Measurements from ENCODE around the gene BCAT1.

BCAT1 gene

DNA sequence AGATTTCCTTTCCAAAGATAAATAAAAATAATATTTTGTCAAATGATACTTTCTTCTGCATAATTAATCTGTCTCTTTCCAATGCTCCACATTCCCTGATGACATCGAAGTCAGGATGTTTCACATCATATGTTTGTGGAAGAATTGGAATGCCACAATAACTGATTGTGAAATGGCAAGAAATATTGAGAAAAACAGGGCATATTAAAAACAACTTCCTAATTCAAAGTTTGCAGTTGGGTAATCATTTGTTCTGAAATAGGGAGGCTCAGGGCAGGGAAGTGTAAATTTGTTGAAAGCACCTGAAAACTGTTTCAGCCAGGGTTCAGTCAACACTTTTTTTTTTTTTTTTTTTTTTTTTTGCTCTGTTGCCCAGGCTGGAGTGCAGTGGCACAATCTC, 50.7 kb downstream of the BCAT1 start:
- no peak overlapping the region for H3K27ac ChIP-seq (ENCODE audit: low read length, poor library complexity, severe bottlenecking)
- H3K4me1 ChIP-seq (ENCODE audit: control insufficient read depth, insufficient read depth, low read depth, low read length): peaks cover 8% of the 10 kb centered on the region
- no peak overlapping the region for H2BK12ac ChIP-seq (ENCODE audit: low read length in 2 of 2)
- no peak overlapping the region for H3K9ac ChIP-seq (ENCODE audit: low read length)
- H2BK5ac ChIP-seq (ENCODE audit: low read depth, low read length, poor library complexity, severe bottlenecking): no peak overlapping the region
- no peak overlapping the region for H3K18ac ChIP-seq (ENCODE audit: low read depth in 1 of 2, low read length in 2 of 2)
- no peak overlapping the region for H3K4ac ChIP-seq (ENCODE audit: low read depth in 1 of 2, low read length in 2 of 2)
- WGBS: no CpG with 5 or more reads among the region's 1 CpG
- H3K23ac ChIP-seq (ENCODE audit: low read length in 2 of 2): no peak overlapping the region
- no peak overlapping the region for H3K4me2 ChIP-seq (ENCODE audit: low read length, poor library complexity, severe bottlenecking)
- H3K36me3 ChIP-seq (ENCODE audit: control insufficient read depth in 1 of 2, insufficient read depth in 2 of 2, low read depth in 1 of 2, low read length in 2 of 2): peaks cover 0 to 7% of the 10 kb centered on the region in 2 experiments
- no peak overlapping the region for H2AFZ ChIP-seq (ENCODE audit: low read depth, low read length)
- no peaks in the 10 kb centered on the region for H3K9me3 ChIP-seq (ENCODE audit: control insufficient read depth, low read length)
- H4K8ac ChIP-seq (ENCODE audit: low read length): no peak overlapping the region
- H2BK15ac ChIP-seq (ENCODE audit: low read depth, poor library complexity, severe bottlenecking): no peak overlapping the region
- no peak overlapping the region for H4K91ac ChIP-seq (ENCODE audit: low read length)
- H3K14ac ChIP-seq (ENCODE audit: low read length in 2 of 2): no peak overlapping the region
- DNase-seq: no peak
- H3K27me3 ChIP-seq (ENCODE audit: control insufficient read depth in 1 of 2, insufficient read depth in 1 of 2, low read length in 2 of 2): no peaks in the 10 kb centered on the region
- peaks cover 23% of the 10 kb centered on the region for H3K79me1 ChIP-seq (replicated peaks; ENCODE audit: low read length, poor library complexity, severe bottlenecking)
- H2BK120ac ChIP-seq (ENCODE audit: low read depth, low read length): no peak overlapping the region
- H3K4me3 ChIP-seq (ENCODE audit: insufficient read depth in 1 of 2, low read depth in 1 of 2, low read length in 2 of 2): no peak overlapping the region
- no peak overlapping the region for H2AK5ac ChIP-seq (ENCODE audit: low read length, severe bottlenecking)

DNA sequence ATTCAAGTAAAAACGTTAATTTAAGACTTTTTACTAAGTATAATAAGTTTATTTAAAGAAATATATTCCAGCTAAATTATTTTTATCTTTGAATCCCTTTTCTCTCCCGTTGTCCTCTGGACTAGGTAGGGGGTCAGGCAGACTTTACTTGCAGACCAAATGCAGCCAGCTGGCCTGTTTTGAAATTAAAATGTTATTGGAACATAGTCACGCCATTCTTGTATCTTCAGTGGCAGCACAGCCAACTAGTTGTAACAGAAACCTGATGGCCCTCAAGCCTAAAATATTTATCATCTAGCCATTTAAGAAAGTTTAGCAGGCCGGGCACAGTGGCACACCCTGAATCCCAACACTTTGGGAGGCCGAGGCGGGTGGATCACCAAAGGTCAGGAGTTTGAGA, 52.7 kb downstream of the BCAT1 start:
- H3K27ac ChIP-seq (ENCODE audit: low read length, poor library complexity, severe bottlenecking): no peak overlapping the region
- no peak overlapping the region for H2BK120ac ChIP-seq (ENCODE audit: low read depth, low read length)
- no peak overlapping the region for H3K23ac ChIP-seq (ENCODE audit: low read length in 2 of 2)
- H3K9ac ChIP-seq (ENCODE audit: low read length): peak overlapping the region; percentile 33
- H3K79me1 ChIP-seq (replicated peaks; ENCODE audit: low read length, poor library complexity, severe bottlenecking): peaks cover 10% of the 10 kb centered on the region
- H3K18ac ChIP-seq (ENCODE audit: low read depth in 1 of 2, low read length in 2 of 2): no peak overlapping the region
- no peaks in the 10 kb centered on the region for H3K4me1 ChIP-seq (ENCODE audit: control insufficient read depth, insufficient read depth, low read depth, low read length)
- H2AK5ac ChIP-seq (ENCODE audit: low read length, severe bottlenecking): no peak overlapping the region
- no peak overlapping the region for H2BK5ac ChIP-seq (ENCODE audit: low read depth, low read length, poor library complexity, severe bottlenecking)
- H3K4me2 ChIP-seq (ENCODE audit: low read length, poor library complexity, severe bottlenecking): no peak overlapping the region
- no peak overlapping the region for H2BK15ac ChIP-seq (ENCODE audit: low read depth, poor library complexity, severe bottlenecking)
- no peaks in the 10 kb centered on the region for H3K27me3 ChIP-seq (ENCODE audit: control insufficient read depth in 1 of 2, insufficient read depth in 1 of 2, low read length in 2 of 2)
- peaks cover under 1 to 4% of the 10 kb centered on the region in 2 experiments for H3K36me3 ChIP-seq (ENCODE audit: control insufficient read depth in 1 of 2, insufficient read depth in 2 of 2, low read depth in 1 of 2, low read length in 2 of 2)
- H3K14ac ChIP-seq (ENCODE audit: low read length in 2 of 2): no peak overlapping the region
- H4K91ac ChIP-seq (ENCODE audit: low read length): no peak overlapping the region
- no peak overlapping the region for H2AFZ ChIP-seq (ENCODE audit: low read depth, low read length)
- H3K9me3 ChIP-seq (ENCODE audit: control insufficient read depth, low read length): no peaks in the 10 kb centered on the region
- no peak for DNase-seq
- no peak overlapping the region for H2BK12ac ChIP-seq (ENCODE audit: low read length in 2 of 2)
- no peak overlapping the region for H4K8ac ChIP-seq (ENCODE audit: low read length)
- no peak overlapping the region for H3K4me3 ChIP-seq (ENCODE audit: insufficient read depth in 1 of 2, low read depth in 1 of 2, low read length in 2 of 2)
- H3K4ac ChIP-seq (ENCODE audit: low read depth in 1 of 2, low read length in 2 of 2): no peak overlapping the region
- 97% methylated on average over 5 of the region's 6 CpGs for WGBS

DNA sequence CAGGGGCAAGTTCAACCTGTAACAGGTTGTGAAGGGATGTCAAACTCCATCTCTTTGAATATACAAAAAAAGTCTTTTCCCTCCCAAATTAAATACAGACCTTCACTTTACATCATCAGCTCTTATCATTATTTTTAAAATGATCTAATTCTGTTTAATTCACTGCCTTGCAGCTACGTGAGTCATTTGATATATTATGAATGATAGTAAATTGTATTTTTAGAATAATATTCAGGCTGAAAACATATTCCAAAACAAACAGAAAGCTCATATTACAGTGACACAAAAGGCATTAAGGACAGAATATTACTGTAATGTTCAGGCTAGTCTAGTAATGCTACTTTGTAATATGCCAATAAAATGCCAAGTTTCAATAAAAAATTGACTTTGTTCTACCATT, 53.3 kb downstream of the BCAT1 start:
- Histone ChIP-seq H2AFZ (ENCODE audit: low read depth, low read length) (no peak overlapping the region), H3K9me3 (ENCODE audit: control insufficient read depth, low read length) (no peaks in the 10 kb centered on the region), H2AK5ac (ENCODE audit: low read length, severe bottlenecking) (no peak overlapping the region), H2BK12ac (ENCODE audit: low read length in 2 of 2) (no peak overlapping the region), H3K4me2 (ENCODE audit: low read length, poor library complexity, severe bottlenecking) (no peak overlapping the region), H3K4me1 (ENCODE audit: control insufficient read depth, insufficient read depth, low read depth, low read length) (no peaks in the 10 kb centered on the region), H4K91ac (ENCODE audit: low read length) (no peak overlapping the region), H2BK120ac (ENCODE audit: low read depth, low read length) (no peak overlapping the region), H3K14ac (ENCODE audit: low read length in 2 of 2) (no peak overlapping the region), H3K36me3 (ENCODE audit: control insufficient read depth in 1 of 2, insufficient read depth in 2 of 2, low read depth in 1 of 2, low read length in 2 of 2) (peaks cover 4 to 5% of the 10 kb centered on the region in 2 experiments), H3K27ac (ENCODE audit: low read length, poor library complexity, severe bottlenecking) (no peak overlapping the region), H3K79me1 (replicated peaks; ENCODE audit: low read length, poor library complexity, severe bottlenecking) (peaks cover 16% of the 10 kb centered on the region), H2BK5ac (ENCODE audit: low read depth, low read length, poor library complexity, severe bottlenecking) (no peak overlapping the region), H3K9ac (ENCODE audit: low read length) (peak overlapping the region; percentile 33), H2BK15ac (ENCODE audit: low read depth, poor library complexity, severe bottlenecking) (no peak overlapping the region), H3K18ac (ENCODE audit: low read depth in 1 of 2, low read length in 2 of 2) (no peak overlapping the region), H3K4ac (ENCODE audit: low read depth in 1 of 2, low read length in 2 of 2) (no peak overlapping the region), H4K8ac (ENCODE audit: low read length) (no peak overlapping the region), H3K4me3 (ENCODE audit: insufficient read depth in 1 of 2, low read depth in 1 of 2, low read length in 2 of 2) (no peak overlapping the region), H3K27me3 (ENCODE audit: control insufficient read depth in 1 of 2, insufficient read depth in 1 of 2, low read length in 2 of 2) (no peaks in the 10 kb centered on the region), H3K23ac (ENCODE audit: low read length in 2 of 2) (no peak overlapping the region)
- no CpG with 5 or more reads among the region's 1 CpG for WGBS
- DNase-seq: no peak

DNA sequence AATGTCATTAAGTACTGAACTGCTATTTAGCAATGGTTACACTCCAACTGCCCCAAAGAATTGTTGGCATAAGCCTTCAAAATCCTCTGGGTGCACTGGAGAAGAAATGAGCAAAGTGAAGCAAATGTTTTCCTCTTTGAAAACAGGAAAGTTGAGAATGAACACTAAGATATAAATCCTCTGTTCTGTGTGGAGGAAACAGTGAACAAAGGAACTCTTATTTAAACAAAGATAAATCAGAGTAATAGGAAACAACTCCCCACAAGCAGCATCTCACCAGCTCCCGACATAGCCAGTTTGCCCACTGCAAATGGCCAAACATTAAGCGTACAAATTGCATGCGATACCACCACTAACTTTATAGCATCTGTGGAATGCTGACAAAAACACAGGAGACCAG, 54.0 kb downstream of the BCAT1 start:
- DNase-seq: no peak
- no peaks in the 10 kb centered on the region for H3K9me3 ChIP-seq (ENCODE audit: control insufficient read depth, low read length)
- no peak overlapping the region for H3K14ac ChIP-seq (ENCODE audit: low read length in 2 of 2)
- no peaks in the 10 kb centered on the region for H3K27me3 ChIP-seq (ENCODE audit: control insufficient read depth in 1 of 2, insufficient read depth in 1 of 2, low read length in 2 of 2)
- no peak overlapping the region for H2BK5ac ChIP-seq (ENCODE audit: low read depth, low read length, poor library complexity, severe bottlenecking)
- no peak overlapping the region for H3K4ac ChIP-seq (ENCODE audit: low read depth in 1 of 2, low read length in 2 of 2)
- no peak overlapping the region for H4K91ac ChIP-seq (ENCODE audit: low read length)
- peaks cover 4 to 10% of the 10 kb centered on the region in 2 experiments for H3K36me3 ChIP-seq (ENCODE audit: control insufficient read depth in 1 of 2, insufficient read depth in 2 of 2, low read depth in 1 of 2, low read length in 2 of 2)
- no peak overlapping the region for H2BK120ac ChIP-seq (ENCODE audit: low read depth, low read length)
- H3K4me1 ChIP-seq (ENCODE audit: control insufficient read depth, insufficient read depth, low read depth, low read length): no peaks in the 10 kb centered on the region
- no peak overlapping the region for H2BK15ac ChIP-seq (ENCODE audit: low read depth, poor library complexity, severe bottlenecking)
- H3K9ac ChIP-seq (ENCODE audit: low read length): no peak overlapping the region
- WGBS: 70% methylated on average over 3 of the region's 3 CpGs
- no peak overlapping the region for H3K18ac ChIP-seq (ENCODE audit: low read depth in 1 of 2, low read length in 2 of 2)
- H3K4me3 ChIP-seq (ENCODE audit: insufficient read depth in 1 of 2, low read depth in 1 of 2, low read length in 2 of 2): no peak overlapping the region
- H3K23ac ChIP-seq (ENCODE audit: low read length in 2 of 2): no peak overlapping the region
- H2BK12ac ChIP-seq (ENCODE audit: low read length in 2 of 2): no peak overlapping the region
- no peak overlapping the region for H2AFZ ChIP-seq (ENCODE audit: low read depth, low read length)
- H2AK5ac ChIP-seq (ENCODE audit: low read length, severe bottlenecking): no peak overlapping the region
- peaks cover 18% of the 10 kb centered on the region for H3K79me1 ChIP-seq (replicated peaks; ENCODE audit: low read length, poor library complexity, severe bottlenecking)
- H3K4me2 ChIP-seq (ENCODE audit: low read length, poor library complexity, severe bottlenecking): no peak overlapping the region
- H4K8ac ChIP-seq (ENCODE audit: low read length): no peak overlapping the region
- H3K27ac ChIP-seq (ENCODE audit: low read length, poor library complexity, severe bottlenecking): no peak overlapping the region

All from mesenchymal stem cell (in vitro differentiated cells and primary cell).